ENCODE measurements around the gene BCL2L1.

GRCh38 chr20:31740208-31740607 is 17.5 kb upstream of the BCL2L1 start:
- TF ChIP-seq PATZ1 (CRISPR knock-in tag; IDR thresholded peaks at IDR 0.05; ENCODE audit: borderline replicate concordance) = no peak
- no peak for TF ChIP-seq OSR1 (CRISPR knock-in tag; IDR thresholded peaks at IDR 0.05)
- no peak for TF ChIP-seq TSHZ2 (CRISPR knock-in tag; IDR thresholded peaks at IDR 0.05)
- no peak for TF ChIP-seq ZC3H10 (CRISPR knock-in tag; IDR thresholded peaks at IDR 0.05)
- no peak for TF ChIP-seq ZFP3 (CRISPR knock-in tag; IDR thresholded peaks at IDR 0.05)
- TF ChIP-seq ZFP30 (CRISPR knock-in tag; IDR thresholded peaks at IDR 0.05) = no peak
- no peak for TF ChIP-seq POU6F1 (CRISPR knock-in tag; IDR thresholded peaks at IDR 0.05; ENCODE audit: borderline replicate concordance, low read depth)
- TF ChIP-seq ISL1 (CRISPR knock-in tag; IDR thresholded peaks at IDR 0.05) = no peak
- TF ChIP-seq BACH2 (CRISPR knock-in tag; IDR thresholded peaks at IDR 0.05; ENCODE audit: borderline replicate concordance) = no peak

All from SK-N-SH treated with all-trans-retinoic acid at 6 μM for 48 hours (cell line).